ENCODE results near the gene CNPY4.
A peak's percentile ranks its signal among the peaks of the same experiment; 100 is the strongest.
"Not testable (repeated sequence)": the region's sequence is repeated elsewhere in the genome, so short reads cannot be mapped to it uniquely, and the experiment has no call there.

CNPY4 gene

DNA sequence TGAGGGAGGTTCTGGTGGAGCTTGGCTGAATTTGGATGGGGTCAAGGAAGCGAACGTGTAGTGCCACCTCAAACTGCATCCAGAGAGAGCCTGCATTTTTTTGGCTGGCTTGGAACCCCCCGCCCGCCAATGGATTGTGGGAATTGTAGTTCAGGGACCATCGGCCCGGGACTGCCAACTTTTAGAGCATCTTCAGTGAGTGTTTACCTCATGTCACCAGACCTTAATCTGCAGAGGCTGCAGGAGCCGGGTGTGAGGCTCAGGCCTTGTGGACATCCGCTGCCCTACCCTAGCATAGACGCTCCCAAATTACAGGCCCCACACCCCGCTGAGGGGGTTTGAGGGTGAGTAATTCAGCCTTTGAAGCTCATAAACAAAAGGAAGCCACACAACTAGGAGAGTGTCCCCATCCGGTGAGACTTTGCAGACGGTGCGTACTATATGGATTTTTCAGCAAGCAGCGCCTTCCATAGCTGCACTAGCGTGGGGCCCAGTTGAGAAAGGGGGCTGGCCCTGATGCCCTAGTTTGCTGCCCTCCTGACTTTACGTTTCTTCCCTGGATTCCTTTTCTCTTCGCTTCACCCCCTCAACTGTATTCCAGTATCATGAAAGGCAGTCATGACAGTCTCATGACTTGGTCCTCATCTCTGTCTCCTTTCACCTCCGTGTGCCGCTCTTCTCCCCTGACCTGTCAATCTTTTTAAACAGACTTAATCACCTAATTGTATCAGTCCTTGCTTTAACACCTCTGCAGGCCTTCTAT is 717 bp downstream of the CNPY4 start:
- DNase-seq (ENCODE audit: low spot score): peak; percentile 91

DNA sequence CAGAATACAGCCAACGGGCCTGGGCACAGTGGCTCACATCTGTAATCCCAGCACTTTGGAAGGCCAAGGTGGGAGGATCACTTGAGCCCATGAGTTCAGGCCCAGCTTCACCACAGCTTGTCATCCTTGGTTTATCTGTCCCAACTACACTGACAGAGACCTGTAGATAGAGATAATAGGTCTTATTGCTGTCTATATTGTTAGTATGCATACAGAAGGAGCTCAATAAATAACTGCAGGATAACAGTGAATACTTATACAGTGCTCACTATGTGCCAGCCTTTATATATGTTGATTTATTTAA is 1.3 kb downstream of the CNPY4 start:
- no peak for DNase-seq (ENCODE audit: low spot score)

GRCh38 chr7:100122067-100122466 is 2.6 kb downstream of the CNPY4 start:
- no peak for DNase-seq (ENCODE audit: low spot score)

- no peak for DNase-seq (ENCODE audit: low spot score)
Observed at GRCh38 chr7:100122568-100122967, 3.1 kb downstream of the CNPY4 start.

DNA sequence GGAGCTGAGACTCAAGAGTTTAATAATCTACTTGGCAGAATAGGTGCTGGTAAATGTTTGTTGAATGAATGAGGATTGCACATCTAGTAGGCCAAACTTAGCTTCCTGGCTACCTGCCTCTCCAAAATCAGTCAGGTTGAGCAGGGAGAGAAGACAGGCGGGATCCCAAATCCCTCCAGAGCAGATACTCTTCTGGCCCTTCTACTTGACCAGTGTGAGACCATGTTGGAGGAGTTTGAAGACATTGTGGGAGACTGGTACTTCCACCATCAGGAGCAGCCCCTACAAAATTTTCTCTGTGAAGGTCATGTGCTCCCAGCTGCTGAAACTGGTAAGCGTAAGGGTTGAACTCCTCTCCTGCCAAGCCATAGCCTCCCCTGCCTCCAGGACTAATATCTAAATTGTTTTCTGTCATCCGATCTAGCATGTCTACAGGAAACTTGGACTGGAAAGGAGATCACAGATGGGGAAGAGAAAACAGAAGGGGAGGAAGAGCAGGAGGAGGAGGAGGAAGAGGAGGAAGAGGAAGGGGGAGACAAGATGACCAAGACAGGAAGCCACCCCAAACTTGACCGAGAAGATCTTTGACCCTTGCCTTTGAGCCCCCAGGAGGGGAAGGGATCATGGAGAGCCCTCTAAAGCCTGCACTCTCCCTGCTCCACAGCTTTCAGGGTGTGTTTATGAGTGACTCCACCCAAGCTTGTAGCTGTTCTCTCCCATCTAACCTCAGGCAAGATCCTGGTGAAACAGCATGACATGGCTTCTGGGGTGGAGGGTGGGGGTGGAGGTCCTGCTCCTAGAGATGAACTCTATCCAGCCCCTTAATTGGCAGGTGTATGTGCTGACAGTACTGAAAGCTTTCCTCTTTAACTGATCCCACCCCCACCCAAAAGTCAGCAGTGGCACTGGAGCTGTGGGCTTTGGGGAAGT is 5.1 kb downstream of the CNPY4 start:
- no peak for DNase-seq (ENCODE audit: low spot score)

GRCh38 chr7:100126239-100126930 is 7.0 kb downstream of the CNPY4 start:
- DNase-seq (ENCODE audit: low spot score): no peak

DNA sequence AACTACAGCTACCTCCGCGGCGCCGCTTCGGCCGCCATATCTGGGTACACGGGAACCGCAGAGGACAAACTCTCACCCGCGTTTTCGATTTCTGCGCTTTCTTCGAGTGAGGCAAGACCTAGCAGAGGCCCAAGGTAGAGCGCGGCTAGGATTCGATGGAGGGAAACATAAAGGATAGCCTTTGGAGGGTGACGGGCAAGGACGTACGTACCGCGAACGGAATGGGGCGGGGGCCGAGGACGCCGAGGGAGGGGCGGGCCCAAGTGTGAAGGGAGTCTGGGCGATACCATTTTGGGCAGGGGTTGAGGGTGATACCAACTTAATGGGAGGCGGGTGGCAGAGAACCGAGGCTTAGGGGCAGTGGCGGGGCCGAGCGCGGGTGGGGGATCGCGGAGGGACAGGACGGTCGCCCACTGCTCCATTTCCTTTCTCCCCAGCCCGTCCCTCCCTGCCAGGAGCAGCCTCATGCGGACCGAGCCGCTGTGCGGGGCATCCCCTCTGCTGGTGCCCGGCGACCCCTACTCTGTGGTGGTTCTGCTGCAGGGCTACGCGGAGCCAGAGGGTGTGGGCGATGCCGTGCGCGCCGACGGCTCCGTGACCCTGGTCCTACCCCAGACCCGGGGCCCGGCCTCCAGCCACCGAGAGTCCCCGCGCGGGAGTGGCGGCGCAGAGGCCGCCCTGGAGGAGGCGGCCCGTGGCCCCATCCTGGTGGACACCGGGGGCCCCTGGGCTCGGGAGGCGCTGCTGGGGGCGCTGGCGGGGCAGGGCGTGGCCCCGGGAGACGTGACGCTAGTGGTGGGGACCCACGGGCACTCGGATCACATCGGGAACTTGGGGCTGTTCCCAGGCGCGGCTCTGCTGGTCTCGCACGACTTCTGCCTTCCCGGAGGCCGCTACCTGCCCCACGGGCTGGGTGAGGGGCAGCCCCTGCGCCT is 7.8 kb downstream of the CNPY4 start, which contains the start of gene MBLAC1:
MBLAC1 (plus strand) TSS at position 37 of the 935 bp plus-strand sequence; CDS start at position 466, 429 bp downstream.
- DNase-seq (ENCODE audit: low spot score): peak; percentile 98

DNA sequence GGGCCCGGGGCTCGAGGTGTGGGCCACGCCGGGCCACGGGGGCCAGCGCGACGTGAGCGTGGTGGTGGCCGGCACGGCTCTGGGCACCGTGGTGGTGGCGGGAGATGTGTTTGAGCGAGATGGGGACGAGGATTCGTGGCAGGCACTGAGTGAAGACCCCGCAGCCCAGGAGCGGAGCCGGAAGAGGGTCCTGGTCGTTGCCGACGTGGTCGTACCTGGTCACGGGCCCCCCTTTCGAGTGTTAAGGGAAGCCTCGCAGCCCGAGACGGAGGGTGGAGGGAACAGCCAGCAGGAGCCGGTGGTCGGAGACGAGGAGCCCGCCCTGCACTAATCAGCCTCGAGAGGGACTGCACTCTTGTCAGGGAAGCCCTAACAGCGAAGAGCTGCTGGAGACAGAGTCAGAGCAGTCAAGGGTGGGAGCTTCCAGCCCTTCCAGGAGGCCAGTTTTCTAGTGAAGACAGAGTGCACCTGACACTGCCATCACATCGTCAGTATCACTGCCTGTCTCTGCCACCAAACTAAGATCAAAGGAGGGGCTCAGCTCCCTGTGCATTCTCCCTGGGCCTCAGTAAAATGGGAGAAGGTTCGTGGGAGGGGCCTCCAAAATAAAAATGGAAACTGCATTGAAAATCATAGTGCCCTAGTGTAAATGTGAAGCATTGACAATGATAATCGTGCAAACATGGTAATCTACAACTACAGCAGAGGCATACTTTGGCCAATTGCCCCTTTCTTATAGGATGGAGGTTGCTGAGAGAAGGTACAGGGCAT is 8.6 kb downstream of the CNPY4 start:
- peak; percentile 57 for DNase-seq (ENCODE audit: low spot score)

- DNase-seq (ENCODE audit: low spot score): no peak
Observed at GRCh38 chr7:100128637-100128963, 9.2 kb downstream of the CNPY4 start.

DNA sequence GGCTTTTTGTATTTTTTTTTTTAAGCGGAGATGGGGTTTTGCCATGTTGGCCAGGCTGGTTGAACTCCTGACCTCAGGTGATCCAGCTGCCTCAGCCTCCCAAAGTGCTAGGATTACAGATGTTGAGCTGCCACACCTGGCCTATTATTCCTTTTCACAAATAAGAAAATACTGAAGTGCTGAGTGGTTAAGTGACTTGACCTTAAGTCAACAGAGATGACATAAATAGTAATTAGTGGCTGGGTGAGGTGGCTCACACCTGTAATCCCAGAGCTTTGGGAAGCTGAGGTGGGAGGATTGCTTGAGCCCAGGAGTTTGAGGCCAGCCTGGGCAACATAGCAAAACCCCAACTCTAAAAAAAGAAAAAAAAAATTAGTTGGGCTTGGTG is 10.8 kb downstream of the CNPY4 start:
- DNase-seq (ENCODE audit: low spot score): not testable (repeated sequence)

- DNase-seq (ENCODE audit: low spot score): peak; percentile 64
Observed at GRCh38 chr7:100130608-100131453, 11.4 kb downstream of the CNPY4 start.

DNA sequence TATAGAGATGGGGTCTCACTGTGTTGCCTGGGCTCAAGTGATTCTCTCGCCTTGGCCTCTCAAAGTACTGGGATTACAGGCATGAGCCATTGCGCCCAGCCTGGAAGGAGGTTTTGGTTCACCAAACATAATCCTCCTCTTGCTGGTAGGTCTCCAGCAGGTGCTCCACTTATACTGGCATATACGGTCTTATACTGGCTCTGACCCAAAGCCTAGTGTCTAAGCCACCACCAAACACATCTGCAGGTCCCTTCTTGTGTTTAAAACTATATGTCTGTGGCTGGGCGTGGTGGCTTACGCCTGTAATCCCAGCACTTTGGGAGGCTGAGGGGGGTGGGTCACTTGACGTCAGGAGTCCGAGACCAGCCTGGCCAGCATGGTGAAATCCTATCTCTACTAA is 12.7 kb downstream of the CNPY4 start:
- DNase-seq (ENCODE audit: low spot score): no peak

DNA sequence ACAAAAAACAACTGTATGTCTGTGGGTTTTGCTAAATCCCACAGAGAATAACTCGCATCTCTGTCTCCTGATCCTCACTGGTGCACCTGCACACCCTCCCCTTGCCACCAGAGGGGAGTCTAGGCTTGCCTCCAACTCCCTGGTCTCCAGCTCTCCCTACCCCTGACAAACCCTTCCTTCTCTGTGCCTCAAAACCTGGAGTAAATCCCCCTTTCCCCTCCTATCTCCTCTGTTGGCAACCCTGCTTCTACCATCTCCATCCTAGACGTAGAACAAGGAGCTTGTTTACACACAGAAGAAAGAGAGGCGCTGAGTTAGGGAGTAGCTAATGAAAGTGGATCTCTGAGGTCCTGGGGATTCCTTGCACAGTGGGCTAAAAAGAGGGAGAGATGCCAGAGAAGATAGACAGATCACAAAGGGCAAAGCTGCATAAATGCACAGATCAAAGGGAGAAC is 13.3 kb downstream of the CNPY4 start:
- DNase-seq (ENCODE audit: low spot score): peak; percentile 91

- peak; percentile 53 for DNase-seq (ENCODE audit: low spot score)
Observed at GRCh38 chr7:100137851-100138760, 18.7 kb downstream of the CNPY4 start.

- no peak for DNase-seq (ENCODE audit: low spot score)
Observed at GRCh38 chr7:100141555-100141949, 22.1 kb downstream of the CNPY4 start.

- no peak for DNase-seq (ENCODE audit: low spot score)
Observed at GRCh38 chr7:100142461-100142860, 23.0 kb downstream of the CNPY4 start.

- DNase-seq (ENCODE audit: low spot score): not testable (repeated sequence)
Observed at GRCh38 chr7:100146350-100146749, 26.9 kb downstream of the CNPY4 start.

DNA sequence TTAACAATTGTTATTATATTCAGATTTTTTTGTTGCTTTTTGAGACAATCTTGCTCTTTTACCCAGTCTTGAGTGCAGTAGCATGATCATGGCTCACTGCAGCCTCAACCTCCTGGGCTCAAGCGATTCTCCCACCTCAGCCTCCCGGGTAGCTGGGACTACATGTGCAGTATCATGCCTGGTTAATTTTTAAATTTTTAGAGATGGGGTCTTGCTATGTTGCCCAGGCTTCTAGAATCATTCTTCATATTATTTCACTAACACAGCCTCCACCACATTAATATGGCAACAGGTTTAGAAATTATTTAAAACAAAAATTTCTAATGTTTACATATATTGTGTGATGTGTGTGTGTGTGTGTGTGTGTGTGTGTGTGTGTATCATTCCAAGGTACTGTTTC is 27.8 kb downstream of the CNPY4 start:
- no peak for DNase-seq (ENCODE audit: low spot score)

DNA sequence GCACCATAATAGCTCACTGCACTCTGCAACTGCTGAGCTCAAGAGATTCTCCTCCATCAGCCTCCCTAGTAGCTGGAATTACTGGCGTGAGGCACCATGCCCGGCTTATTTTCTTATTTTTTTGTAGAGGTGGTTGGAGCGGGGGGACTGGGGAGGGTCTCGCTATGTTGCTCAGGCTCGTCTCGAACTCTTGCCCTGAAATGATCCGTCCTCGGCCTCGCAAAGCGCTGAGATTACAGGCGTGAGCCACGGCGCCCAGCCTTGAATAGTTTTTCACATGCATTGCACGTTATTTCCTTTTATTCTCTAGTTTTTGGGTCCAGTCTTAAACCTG is 28.8 kb downstream of the CNPY4 start:
- no peak for DNase-seq (ENCODE audit: low spot score)
